Fibroblast of mammary gland (primary cell): Measurements from ENCODE around the gene NXN.
"Not testable (repeated sequence)": the region's sequence is repeated elsewhere in the genome, so short reads cannot be mapped to it uniquely, and the experiment has no call there.

Source experiments
- DNase-seq: peaks from one replicate; pipeline ENCODE4 v3.0.0-alpha.2; 2010; ENCODE audit warnings: low read depth
- H3K4me3 ChIP-seq: 2 replicates; pipeline ENCODE4 v1.5.1; 2011; ENCODE audit warnings: low read depth, mild to moderate bottlenecking, low read length, moderate library complexity; ENCODE audit not compliant: control insufficient read depth
- TF ChIP-seq, protein P1 (sequence below): conservative IDR thresholded peaks from 2 replicates; pipeline ENCODE4 v1.5.1; 2011; ENCODE audit warnings: low read depth, low read length, inconsistent platforms; ENCODE audit not compliant: control insufficient read depth, insufficient read depth

Gene NXN

DNA sequence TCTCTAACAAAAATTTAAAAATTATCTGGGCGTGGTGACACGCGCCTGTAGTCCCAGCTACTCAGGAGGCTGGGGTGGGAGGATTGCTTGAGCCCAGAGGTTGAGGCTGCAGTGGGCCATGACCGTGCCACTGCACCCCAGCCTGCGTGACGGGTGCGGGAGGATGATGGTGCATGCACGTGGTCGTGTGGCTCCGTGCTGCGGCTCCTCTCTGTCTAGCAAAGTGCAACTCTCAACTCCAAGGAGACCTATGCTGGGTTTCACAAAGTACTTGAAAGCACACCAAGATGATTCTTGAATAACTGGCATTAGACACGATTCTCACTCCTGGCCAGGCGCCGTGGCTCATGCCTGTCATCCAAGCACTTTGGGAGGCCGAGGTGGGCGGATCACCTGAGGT lies 25.8 kb downstream of the NXN start:
- TF ChIP-seq, protein P1, sequence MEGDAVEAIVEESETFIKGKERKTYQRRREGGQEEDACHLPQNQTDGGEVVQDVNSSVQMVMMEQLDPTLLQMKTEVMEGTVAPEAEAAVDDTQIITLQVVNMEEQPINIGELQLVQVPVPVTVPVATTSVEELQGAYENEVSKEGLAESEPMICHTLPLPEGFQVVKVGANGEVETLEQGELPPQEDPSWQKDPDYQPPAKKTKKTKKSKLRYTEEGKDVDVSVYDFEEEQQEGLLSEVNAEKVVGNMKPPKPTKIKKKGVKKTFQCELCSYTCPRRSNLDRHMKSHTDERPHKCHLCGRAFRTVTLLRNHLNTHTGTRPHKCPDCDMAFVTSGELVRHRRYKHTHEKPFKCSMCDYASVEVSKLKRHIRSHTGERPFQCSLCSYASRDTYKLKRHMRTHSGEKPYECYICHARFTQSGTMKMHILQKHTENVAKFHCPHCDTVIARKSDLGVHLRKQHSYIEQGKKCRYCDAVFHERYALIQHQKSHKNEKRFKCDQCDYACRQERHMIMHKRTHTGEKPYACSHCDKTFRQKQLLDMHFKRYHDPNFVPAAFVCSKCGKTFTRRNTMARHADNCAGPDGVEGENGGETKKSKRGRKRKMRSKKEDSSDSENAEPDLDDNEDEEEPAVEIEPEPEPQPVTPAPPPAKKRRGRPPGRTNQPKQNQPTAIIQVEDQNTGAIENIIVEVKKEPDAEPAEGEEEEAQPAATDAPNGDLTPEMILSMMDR = no peak
- DNase-seq = no peak
- H3K4me3 ChIP-seq = no peak overlapping the region

DNA sequence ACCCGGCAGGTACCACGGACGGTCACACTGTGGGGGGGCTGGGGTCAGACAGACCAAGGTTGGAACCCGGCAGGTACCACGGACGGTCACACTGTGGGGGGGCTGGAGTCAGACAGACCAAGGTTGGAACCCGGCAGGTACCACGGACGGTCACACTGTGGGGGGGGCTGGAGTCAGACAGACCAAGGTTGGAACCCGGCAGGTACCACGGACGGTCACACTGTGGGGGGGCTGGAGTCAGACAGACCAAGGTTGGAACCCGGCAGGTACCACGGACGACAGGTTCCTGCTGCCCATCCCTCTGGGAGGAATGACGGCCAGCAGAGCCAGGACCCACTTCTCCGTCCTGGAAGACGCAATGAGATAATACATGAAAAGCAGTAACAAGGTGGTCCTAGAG lies 27.0 kb downstream of the NXN start:
- not testable (repeated sequence) for H3K4me3 ChIP-seq, DNase-seq

DNA sequence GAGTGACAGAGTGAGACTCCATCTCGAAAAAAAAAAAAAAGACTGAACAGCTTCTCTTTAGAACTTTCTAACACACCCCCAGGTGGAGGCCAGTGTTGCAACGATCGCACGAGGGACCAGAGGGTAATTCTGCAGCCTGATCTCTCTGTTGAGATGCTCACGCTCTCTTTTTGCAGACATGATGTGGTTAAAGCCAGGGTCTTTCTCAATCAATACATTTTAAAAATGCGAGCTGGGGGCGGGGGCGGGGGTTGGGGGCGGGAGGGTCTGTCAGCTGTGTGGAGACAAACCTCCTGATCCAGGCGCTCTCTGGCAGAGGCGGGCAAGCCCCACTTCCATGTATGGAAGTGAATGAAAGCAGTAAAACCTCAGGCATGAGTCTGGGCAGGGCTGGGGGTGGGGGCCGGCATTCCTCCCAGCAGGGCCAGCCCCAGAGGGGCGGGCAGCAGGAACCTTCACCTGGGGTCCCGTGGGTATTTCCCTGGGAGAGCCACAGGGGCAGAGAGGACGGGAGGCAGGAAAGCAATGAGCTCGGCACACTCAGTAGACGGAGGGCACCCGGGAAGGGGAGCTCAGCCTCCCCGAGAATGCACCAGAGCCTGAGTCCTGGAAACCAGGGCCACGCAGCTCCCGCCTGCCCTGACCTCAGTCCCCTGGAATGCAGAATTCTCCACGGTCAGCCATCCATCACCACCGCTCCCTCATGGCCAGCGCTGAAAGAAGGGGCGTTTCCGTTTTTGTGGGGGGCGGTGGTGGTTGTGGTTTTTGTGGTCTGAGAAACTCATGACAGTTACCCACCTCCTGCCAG lies 28.0 kb downstream of the NXN start:
- no peak overlapping the region for H3K4me3 ChIP-seq
- TF ChIP-seq, protein P1 = no peak
- peak; percentile 86 for DNase-seq

DNA sequence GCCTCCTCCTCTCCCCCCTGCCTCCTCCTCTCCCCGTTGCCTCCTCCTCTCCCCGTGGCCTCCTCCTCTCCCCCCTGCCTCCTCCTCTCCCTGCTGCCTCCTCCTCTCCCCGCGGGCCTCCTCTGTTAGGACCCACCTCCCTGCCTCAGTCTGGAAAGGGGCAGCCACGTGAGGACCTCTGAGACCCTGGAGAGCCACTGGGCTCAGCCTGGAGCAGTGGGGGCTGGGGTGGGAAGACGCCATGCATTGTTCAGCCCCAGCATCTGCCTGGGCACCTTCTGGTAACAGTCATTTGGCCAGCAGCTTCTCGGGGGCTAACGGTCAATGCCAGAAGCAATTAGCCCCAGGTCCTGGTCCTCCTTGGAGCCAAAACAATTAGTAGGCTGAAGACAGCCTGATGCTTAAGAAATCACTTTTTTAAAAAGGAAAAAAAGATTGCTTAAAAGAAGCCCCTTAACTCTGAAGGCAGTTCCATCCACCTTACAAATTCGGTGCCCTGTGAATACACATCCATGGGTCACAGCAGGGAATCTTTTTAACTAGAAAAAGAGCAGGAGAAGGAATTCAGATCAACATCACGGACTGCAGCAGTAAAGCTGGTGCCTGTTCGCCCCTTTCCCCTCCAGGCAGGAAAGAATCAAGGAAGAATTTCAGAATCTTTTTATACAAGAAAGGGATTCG lies 29.8 kb downstream of the NXN start:
- H3K4me3 ChIP-seq = no peak overlapping the region
- DNase-seq = no peak
- TF ChIP-seq, protein P1 = no peak

DNA sequence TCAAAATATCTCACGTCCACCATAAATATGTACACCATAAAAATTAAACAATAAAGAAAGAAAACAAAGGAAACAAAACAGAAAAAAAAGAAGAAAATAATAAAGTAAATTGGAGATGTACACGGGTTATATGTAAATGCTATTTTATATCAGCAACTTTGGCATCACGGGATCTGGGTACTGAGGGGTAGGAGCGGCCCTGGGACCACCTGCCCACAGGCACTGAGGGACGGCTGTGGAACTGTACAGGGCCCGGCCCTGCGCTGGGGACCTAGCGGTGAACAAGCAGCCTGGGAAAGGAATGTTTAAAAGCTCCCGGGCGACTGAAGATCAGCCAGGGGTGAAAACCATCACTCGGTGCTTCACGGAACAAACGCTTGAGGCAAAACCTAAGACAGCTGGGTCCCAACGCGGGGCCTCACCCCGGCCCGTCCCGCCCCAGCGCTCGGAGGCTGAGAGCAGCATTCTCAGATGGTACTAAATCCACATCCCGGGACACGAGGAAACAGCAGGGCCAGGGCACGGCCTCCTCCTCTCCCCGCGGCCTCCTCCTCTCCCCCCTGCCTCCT lies 31.2 kb downstream of the NXN start:
- no peak overlapping the region for H3K4me3 ChIP-seq
- TF ChIP-seq, protein P1 = no peak
- DNase-seq = no peak

DNA sequence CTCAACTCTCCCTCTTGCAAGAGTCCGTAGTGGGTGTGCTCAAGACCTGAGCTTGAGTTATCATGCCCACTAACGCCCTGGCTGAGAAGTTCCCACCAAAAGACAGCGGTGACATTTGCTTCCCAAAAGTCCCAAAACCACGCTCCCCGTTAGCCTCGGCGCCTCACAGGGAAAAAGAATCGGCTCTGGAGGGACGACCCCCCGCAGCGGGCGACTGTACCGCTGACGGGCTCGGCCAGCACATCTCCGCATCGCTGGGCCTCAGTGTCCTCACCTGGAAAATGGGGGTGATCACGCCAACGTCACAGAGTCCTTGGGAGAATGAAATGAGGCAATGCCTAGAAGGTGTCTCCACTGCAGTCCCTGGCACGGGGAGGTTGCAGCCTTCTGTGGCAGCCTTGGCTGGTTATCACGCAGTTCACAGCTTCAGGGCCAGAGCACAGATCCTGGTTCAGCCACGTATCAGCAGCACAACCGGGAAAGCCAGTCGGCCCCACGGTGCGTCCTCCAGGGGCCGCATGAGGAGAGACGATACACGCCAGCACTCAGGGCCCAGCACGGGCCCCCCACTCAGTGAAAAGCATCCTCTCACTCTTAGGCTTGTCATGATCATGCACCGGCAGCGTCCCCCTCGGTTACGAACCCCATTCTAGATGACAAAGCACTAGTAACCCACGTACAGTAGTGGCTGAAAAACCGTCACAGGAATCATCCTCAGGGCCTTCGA lies 32.9 kb downstream of the NXN start:
- no peak overlapping the region for H3K4me3 ChIP-seq
- DNase-seq = no peak
- TF ChIP-seq, protein P1 = no peak

DNA sequence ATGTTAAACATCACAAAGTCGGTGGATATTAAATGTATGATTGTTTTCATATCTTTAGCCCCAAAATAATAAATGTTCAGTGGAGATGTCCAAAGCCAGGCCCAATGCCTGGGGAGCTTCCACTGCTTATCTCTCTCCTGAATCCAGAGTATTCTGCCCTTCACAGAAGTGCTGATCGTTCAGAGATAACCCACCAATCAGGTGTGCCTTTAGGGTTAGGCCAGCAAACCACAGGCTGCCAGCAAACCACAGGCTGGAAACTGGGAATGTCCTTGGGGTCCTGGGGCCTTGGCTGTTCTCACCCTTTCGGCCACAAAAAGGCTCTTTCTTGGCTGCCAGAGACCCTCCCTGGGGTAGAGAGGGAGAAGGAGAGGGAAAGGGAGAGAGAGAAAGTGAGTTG lies 33.9 kb downstream of the NXN start:
- no peak overlapping the region for H3K4me3 ChIP-seq
- no peak for DNase-seq
- TF ChIP-seq, protein P1 = no peak
